K562 (cell line): ENCODE data around the gene PMIS2. TPM values are rescaled to one million over a fixed set of nuclear protein-coding genes. Genes with fewer than 3 reads are reported as not detected.

Source experiments
- ATF7 ChIP-seq: fragments of 450-650 bp; IDR thresholded peaks from 2 replicates; pipeline ENCODE4 v1.7.1; 2014; ENCODE audit warnings: mild to moderate bottlenecking, moderate library complexity
- CBFB ChIP-seq: sonication (generic); formaldehyde crosslinking; IDR thresholded peaks from 2 replicates; pipeline ENCODE4 v1.4.0; 2020; ENCODE audit warnings: mild to moderate bottlenecking, missing genetic modification reagents
- ETV6 ChIP-seq, 3 experiments: fragments of 150-350 bp in 1 of 3; sonication (generic) in 1 of 3; formaldehyde crosslinking in 1 of 3; IDR thresholded peaks; 2 replicates each; pipeline versions ENCODE4 v1.6.1 to v1.8.0; 2014 to 2022; ENCODE audit warnings: borderline replicate concordance in 2 of 3, low read depth in 2 of 3, antibody characterized with exemption in 1 of 3, low read length in 1 of 3, mild to moderate bottlenecking in 1 of 3, missing genetic modification reagents in 1 of 3
- GABPA ChIP-seq: fragments of 200-800 bp; sonication (Bioruptor generic); conservative IDR thresholded peaks from 2 replicates; pipeline ENCODE4 v1.6.1; 2016; ENCODE audit warnings: low read depth, missing genetic modification characterization, missing compliant biosample characterization
- PHF20 ChIP-seq: fragments of 450-650 bp; IDR thresholded peaks from 2 replicates; pipeline ENCODE4 v1.6.1; 2018; ENCODE audit not compliant: partially characterized antibody
- PHF8 ChIP-seq: fragments of 200-600 bp; sonication (generic); IDR thresholded peaks from 2 replicates; pipeline ENCODE4 v1.6.1; 2012; ENCODE audit warnings: mixed run types, mild to moderate bottlenecking, inconsistent platforms, low read length, moderate library complexity, borderline replicate concordance
- POLR2A ChIP-seq: fragments of 450-650 bp; conservative IDR thresholded peaks from 2 replicates; pipeline ENCODE4 v1.6.1; 2016
- RFX1 ChIP-seq: fragments of 450-650 bp; IDR thresholded peaks from 2 replicates; pipeline ENCODE4 v1.6.1; 2016; ENCODE audit warnings: mild to moderate bottlenecking, moderate library complexity
- SETDB1 ChIP-seq: IDR thresholded peaks from one replicate; pipeline ENCODE4 v1.6.1; 2012; ENCODE audit warnings: low read length, control low read depth, inconsistent platforms
- SMAD4 ChIP-seq: fragments of 250-450 bp; sonication (Bioruptor Pico); conservative IDR thresholded peaks from 2 replicates; pipeline ENCODE4 v1.8.0; 2021; ENCODE audit warnings: inconsistent platforms, mild to moderate bottlenecking, moderate library complexity
- ZNF449 ChIP-seq: fragments of 250-450 bp; sonication (Bioruptor Pico); IDR thresholded peaks from 2 replicates; pipeline ENCODE4 v1.8.0; 2022; ENCODE audit warnings: moderate library complexity, mild to moderate bottlenecking, inconsistent platforms
- ZNF830 ChIP-seq: fragments of 250-450 bp; sonication (Bioruptor Pico); IDR thresholded peaks from 2 replicates; pipeline ENCODE4 v1.5.0; 2021; ENCODE audit warnings: mild to moderate bottlenecking
- ZSCAN32 ChIP-seq: fragments of 450-650 bp; formaldehyde crosslinking; IDR thresholded peaks from 2 replicates; pipeline ENCODE4 v1.4.0; 2020; ENCODE audit warnings: mild to moderate bottlenecking, moderate library complexity
- polyA plus RNA-seq, 8 experiments: library from polyadenylated mRNA; depleted of rRNA in 4 of 8; stranded (reverse) in 5 of 8; unstranded in 3 of 8; fragments of >200 nt; fragmentation: Nextera tagmentation in 2 of 8; fragmentation: Illumina TruSeq in 1 of 8; extraction: Ambion mirVana in 2 of 8; extraction: Trizol in 1 of 8; gene quantifications; 2 replicates each; pipeline versions ENCODE4 v1.2.1 to v1.2.3, GENCODE V29; 2011 to 2014; ENCODE audit warnings: inconsistent platforms in 1 of 8, missing spikeins in 1 of 8
- total RNA-seq, 7 experiments: library from RNA; depleted of rRNA in 6 of 7; stranded (reverse); fragments of >200 nt in 6 of 7; fragmentation: Illumina TruSeq in 2 of 7; extraction: Trizol in 2 of 7; gene quantifications; 2 replicates each; pipeline versions ENCODE4 v1.2.1 to v1.2.3, GENCODE V29; 2011 to 2021; ENCODE audit warnings: low replicate concordance in 1 of 7
- TF ChIP-seq, protein P1 (sequence below): fragments of 450-650 bp; IDR thresholded peaks from 2 replicates; pipeline ENCODE4 v1.7.1; 2018; ENCODE audit warnings: mild to moderate bottlenecking, low read depth; ENCODE audit not compliant: partially characterized antibody
- TF ChIP-seq, protein P2 (sequence below): fragments of 450-650 bp; formaldehyde crosslinking; IDR thresholded peaks from 2 replicates; pipeline ENCODE4 v1.4.0; 2022; ENCODE audit warnings: missing genetic modification characterization
- TF ChIP-seq, protein P3 (sequence below): fragments of 250-450 bp; sonication (Bioruptor Pico); IDR thresholded peaks from 2 replicates; pipeline ENCODE4 v1.4.0; 2020; ENCODE audit warnings: mild to moderate bottlenecking
- TF ChIP-seq, protein P4 (sequence below): fragments of 450-650 bp; conservative IDR thresholded peaks from 2 replicates; pipeline ENCODE4 v1.6.1; 2016; ENCODE audit warnings: missing genetic modification characterization, low read depth, mild to moderate bottlenecking, missing compliant biosample characterization, moderate library complexity

Gene PMIS2
- total and polyA plus RNA-seq, 9 of the 15 experiments (the other 6 are each of a cell fraction or from before 2014, with no cell fraction given), result not detected

DNA sequence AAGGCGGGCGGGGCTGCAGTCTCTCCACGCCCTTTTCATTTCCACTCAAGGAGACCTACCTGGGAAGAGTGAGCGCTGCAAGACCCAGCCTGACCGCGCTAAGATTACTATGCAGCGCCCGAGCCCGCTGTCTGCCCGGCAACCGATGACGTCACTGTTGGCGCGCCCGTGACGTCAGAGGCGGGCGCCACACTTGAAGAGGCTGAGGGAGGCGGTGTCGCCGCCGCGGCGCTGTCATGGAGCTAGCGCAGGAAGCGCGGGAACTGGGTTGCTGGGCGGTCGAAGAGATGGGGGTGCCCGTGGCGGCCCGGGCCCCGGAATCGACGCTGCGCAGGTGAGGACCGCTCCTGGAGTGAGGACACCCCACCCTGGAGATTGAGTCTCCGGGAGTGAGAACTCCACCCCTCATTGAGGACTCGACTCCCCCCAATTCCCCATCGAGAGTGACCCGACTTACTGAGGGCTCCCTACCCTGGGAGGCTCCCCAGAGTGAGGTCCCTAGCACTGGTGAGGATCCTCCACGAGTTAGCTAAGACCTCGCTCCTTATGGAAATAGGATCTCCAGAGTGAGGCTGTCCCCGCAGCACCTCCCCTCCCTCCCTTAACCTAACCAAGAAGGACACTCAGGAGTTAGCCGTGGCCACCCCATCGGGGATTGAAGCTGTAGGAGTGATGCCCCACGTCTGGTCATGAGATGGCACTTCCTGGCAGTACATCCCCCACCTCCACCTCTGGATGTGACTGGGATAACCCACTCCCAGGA, 26.8 kb downstream of the PMIS2 start, which contains the start of gene HAUS5 (continued):
- peak; percentile 81 for TF ChIP-seq SMAD4 (CRISPR knock-in tag)
- TF ChIP-seq PHF8, result peak; percentile 87; the same call in 1 of the 2 replicates
- TF ChIP-seq, protein P1, sequence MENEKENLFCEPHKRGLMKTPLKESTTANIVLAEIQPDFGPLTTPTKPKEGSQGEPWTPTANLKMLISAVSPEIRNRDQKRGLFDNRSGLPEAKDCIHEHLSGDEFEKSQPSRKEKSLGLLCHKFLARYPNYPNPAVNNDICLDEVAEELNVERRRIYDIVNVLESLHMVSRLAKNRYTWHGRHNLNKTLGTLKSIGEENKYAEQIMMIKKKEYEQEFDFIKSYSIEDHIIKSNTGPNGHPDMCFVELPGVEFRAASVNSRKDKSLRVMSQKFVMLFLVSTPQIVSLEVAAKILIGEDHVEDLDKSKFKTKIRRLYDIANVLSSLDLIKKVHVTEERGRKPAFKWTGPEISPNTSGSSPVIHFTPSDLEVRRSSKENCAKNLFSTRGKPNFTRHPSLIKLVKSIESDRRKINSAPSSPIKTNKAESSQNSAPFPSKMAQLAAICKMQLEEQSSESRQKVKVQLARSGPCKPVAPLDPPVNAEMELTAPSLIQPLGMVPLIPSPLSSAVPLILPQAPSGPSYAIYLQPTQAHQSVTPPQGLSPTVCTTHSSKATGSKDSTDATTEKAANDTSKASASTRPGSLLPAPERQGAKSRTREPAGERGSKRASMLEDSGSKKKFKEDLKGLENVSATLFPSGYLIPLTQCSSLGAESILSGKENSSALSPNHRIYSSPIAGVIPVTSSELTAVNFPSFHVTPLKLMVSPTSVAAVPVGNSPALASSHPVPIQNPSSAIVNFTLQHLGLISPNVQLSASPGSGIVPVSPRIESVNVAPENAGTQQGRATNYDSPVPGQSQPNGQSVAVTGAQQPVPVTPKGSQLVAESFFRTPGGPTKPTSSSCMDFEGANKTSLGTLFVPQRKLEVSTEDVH, result peak; percentile 98
- no peak for TF ChIP-seq SETDB1
- TF ChIP-seq, protein P2, sequence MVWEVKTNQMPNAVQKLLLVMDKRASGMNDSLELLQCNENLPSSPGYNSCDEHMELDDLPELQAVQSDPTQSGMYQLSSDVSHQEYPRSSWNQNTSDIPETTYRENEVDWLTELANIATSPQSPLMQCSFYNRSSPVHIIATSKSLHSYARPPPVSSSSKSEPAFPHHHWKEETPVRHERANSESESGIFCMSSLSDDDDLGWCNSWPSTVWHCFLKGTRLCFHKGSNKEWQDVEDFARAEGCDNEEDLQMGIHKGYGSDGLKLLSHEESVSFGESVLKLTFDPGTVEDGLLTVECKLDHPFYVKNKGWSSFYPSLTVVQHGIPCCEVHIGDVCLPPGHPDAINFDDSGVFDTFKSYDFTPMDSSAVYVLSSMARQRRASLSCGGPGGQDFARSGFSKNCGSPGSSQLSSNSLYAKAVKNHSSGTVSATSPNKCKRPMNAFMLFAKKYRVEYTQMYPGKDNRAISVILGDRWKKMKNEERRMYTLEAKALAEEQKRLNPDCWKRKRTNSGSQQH, result 0 out of 2 replicates have a peak, but pooled peaks have one; percentile 33
- TF ChIP-seq ETV6 (IDR thresholded peaks at IDR 0.05; ENCODE audit: borderline replicate concordance in 1 of 2, low read depth in 2 of 2, low read length in 1 of 2), result no peak
- TF ChIP-seq ETV6 (CRISPR knock-in tag; IDR thresholded peaks at IDR 0.05; ENCODE audit: borderline replicate concordance), result no peak
- TF ChIP-seq ZSCAN32 (CRISPR knock-in tag), result 0 out of 2 replicates have a peak, but pooled peaks have one; percentile 35
- TF ChIP-seq GABPA (tag), result 0 out of 2 replicates have a peak, but pooled peaks have one; percentile 37
- TF ChIP-seq ATF7, result peak; percentile 100
- TF ChIP-seq CBFB, result no peak
- TF ChIP-seq, protein P3, sequence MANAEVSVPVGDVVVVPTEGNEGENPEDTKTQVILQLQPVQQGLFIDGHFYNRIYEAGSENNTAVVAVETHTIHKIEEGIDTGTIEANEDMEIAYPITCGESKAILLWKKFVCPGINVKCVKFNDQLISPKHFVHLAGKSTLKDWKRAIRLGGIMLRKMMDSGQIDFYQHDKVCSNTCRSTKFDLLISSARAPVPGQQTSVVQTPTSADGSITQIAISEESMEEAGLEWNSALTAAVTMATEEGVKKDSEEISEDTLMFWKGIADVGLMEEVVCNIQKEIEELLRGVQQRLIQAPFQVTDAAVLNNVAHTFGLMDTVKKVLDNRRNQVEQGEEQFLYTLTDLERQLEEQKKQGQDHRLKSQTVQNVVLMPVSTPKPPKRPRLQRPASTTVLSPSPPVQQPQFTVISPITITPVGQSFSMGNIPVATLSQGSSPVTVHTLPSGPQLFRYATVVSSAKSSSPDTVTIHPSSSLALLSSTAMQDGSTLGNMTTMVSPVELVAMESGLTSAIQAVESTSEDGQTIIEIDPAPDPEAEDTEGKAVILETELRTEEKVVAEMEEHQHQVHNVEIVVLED (CRISPR knock-in tag), result peak; percentile 74
- peak; percentile 63 for TF ChIP-seq RFX1
- peak; percentile 84 for TF ChIP-seq POLR2A
- TF ChIP-seq, protein P4, sequence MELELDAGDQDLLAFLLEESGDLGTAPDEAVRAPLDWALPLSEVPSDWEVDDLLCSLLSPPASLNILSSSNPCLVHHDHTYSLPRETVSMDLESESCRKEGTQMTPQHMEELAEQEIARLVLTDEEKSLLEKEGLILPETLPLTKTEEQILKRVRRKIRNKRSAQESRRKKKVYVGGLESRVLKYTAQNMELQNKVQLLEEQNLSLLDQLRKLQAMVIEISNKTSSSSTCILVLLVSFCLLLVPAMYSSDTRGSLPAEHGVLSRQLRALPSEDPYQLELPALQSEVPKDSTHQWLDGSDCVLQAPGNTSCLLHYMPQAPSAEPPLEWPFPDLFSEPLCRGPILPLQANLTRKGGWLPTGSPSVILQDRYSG (tag), result peak; percentile 70
- TF ChIP-seq ZNF830 (CRISPR knock-in tag), result 0 out of 2 replicates have a peak, but pooled peaks have one; percentile 58
- peak; percentile 82; the same call in 1 of the 2 replicates for TF ChIP-seq ZNF449
- peak; percentile 95 for TF ChIP-seq PHF20
